ENCODE measurements around the gene COMT. TPM values are rescaled to one million over a fixed set of nuclear protein-coding genes. Genes with fewer than 3 reads are reported as not detected.

The COMT gene
- total RNA-seq, 2 donors from 2014 or later = 58.2 to 71.3 TPM

- DNase-seq (peak; percentile 89 to 90), ATAC-seq (peak; percentile 79)
- intact Hi-C loops (cut with DNase I, micrococcal nuclease) = loop anchor here in 1 of 2 donors (10.0 kb wide), 1 partner anchor 52 kb away; the partner anchor contains the start of gene ARVCF
These were observed 20.8 kb downstream of the COMT start for GRCh38 chr22:19962246-19962908.

GRCh38 chr22:19962909-19963806, 21.6 kb downstream of the COMT start:
- intact Hi-C loops (cut with DNase I, micrococcal nuclease) = loop anchor here in 1 of 2 donors (10.0 kb wide), 1 partner anchor 52 kb away; the partner anchor contains the start of gene ARVCF
- DNase-seq (peak; percentile 89 to 93), ATAC-seq (peak; percentile 86)

GRCh38 chr22:19963863-19964642, 22.5 kb downstream of the COMT start:
- DNase-seq (no peak), ATAC-seq (no peak)
- intact Hi-C loops (cut with DNase I, micrococcal nuclease) = loop anchor here in 1 of 2 donors (10.0 kb wide), 1 partner anchor 51 kb away; the partner anchor contains the start of gene ARVCF

- intact Hi-C loops (cut with DNase I, micrococcal nuclease) = loop anchor here in 1 of 2 donors (10.0 kb wide), 1 partner anchor 50 kb away; the partner anchor contains the start of gene ARVCF
- ATAC-seq (no peak), DNase-seq (no peak)
These were observed 23.3 kb downstream of the COMT start for GRCh38 chr22:19964701-19965386.

- ATAC-seq (no peak), DNase-seq (no peak)
- intact Hi-C loops (cut with DNase I, micrococcal nuclease) = loop anchor here in 1 of 2 donors (10.0 kb wide), 1 partner anchor 49 kb away; the partner anchor contains the start of gene ARVCF
These were observed 24.5 kb downstream of the COMT start for GRCh38 chr22:19965771-19966709.

- ATAC-seq = no peak
- intact Hi-C loops (cut with DNase I, micrococcal nuclease) = loop anchor here in 1 of 2 donors (10.0 kb wide), 1 partner anchor 48 kb away; the partner anchor contains the start of gene ARVCF
These were observed 25.6 kb downstream of the COMT start for GRCh38 chr22:19966908-19967750.

GRCh38 chr22:19967850-19968449, 26.4 kb downstream of the COMT start:
- intact Hi-C loops (cut with DNase I, micrococcal nuclease) = loop anchor here in 1 of 2 donors (10.0 kb wide), 1 partner anchor 47 kb away; the partner anchor contains the start of gene ARVCF
- no peak for ATAC-seq

More at GRCh38 chr22:19966908-19967750, 25.6 kb downstream of the COMT start:
- DNase-seq = no peak

GRCh38 chr22:19968450-19968891, 26.9 kb downstream of the COMT start:
- DNase-seq (no peak), ATAC-seq (no peak)
- intact Hi-C loops (cut with DNase I, micrococcal nuclease) = loop anchor here in 1 of 2 donors (10.0 kb wide), 1 partner anchor 46 kb away; the partner anchor contains the start of gene ARVCF

More at GRCh38 chr22:19967850-19968449, 26.4 kb downstream of the COMT start:
- no peak for DNase-seq

- intact Hi-C loops (cut with DNase I, micrococcal nuclease) = loop anchor here in 1 of 2 donors (10.0 kb wide), 1 partner anchor 45 kb away; the partner anchor contains the start of gene ARVCF
- DNase-seq (no peak), ATAC-seq (no peak)
These were observed 27.8 kb downstream of the COMT start for GRCh38 chr22:19969141-19969928.

GRCh38 chr22:19970031-19970478, 28.5 kb downstream of the COMT start:
- ATAC-seq (no peak), DNase-seq (no peak)

GRCh38 chr22:19970479-19971275, 29.1 kb downstream of the COMT start:
- ATAC-seq (peak; percentile 69), DNase-seq (peak in 1 of 2 donors; percentile 75)
- intact Hi-C loops (cut with DNase I, micrococcal nuclease) = loop anchor here in 1 of 2 donors (5.0 kb wide), 1 partner anchor 37 kb away; no protein-coding TSS in a partner anchor

More at GRCh38 chr22:19970031-19970478, 28.5 kb downstream of the COMT start:
- intact Hi-C loops (cut with DNase I, micrococcal nuclease) = loop anchor here in 1 of 2 donors (5.0 kb wide), 1 partner anchor 37 kb away; no protein-coding TSS in a partner anchor

GRCh38 chr22:19971276-19972124, 29.9 kb downstream of the COMT start:
- ATAC-seq (no peak), DNase-seq (no peak)
- intact Hi-C loops (cut with DNase I, micrococcal nuclease) = loop anchor here in 1 of 2 donors (5.0 kb wide), 1 partner anchor 36 kb away; no protein-coding TSS in a partner anchor

Measured in left colon (tissue), 2 donors.